Erythroblast (primary cell): ENCODE data around the gene PHF12.

Experiments used
- DNase-seq, 2 experiments: peaks; one replicate each; lab custom pipeline; 2025; lab: John Stamatoyannopoulos, UW
- GATA1 ChIP-seq: IDR thresholded peaks from 2 replicates; pipeline ENCODE4 v1.6.1; 2011; ENCODE audit warnings: low read depth, mild to moderate bottlenecking, control low read depth, low read length, moderate library complexity
- POLR2A ChIP-seq: IDR thresholded peaks from 2 replicates; pipeline ENCODE4 v1.6.1; 2011; ENCODE audit warnings: mild to moderate bottlenecking, low read length

Gene PHF12

DNA sequence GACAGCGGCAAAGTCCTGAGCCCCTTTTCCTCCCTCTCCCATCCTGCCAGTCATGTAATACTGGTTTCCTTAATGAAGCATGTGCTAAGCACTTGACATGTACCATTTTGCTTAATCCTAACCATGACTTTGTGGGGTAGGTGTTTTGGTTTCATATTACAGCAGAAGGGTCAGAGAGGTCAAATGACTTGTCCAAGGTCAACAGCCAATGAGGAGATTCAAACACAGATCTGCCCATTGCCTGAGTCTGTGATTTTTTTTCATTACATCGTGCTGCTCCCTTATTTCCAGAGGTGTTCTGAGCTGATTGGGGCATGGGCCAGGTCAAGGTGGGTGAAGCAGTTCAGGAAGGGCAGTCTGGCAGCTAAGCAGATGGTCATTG lies 17.6 kb upstream of the PHF12 start:
- no peak for DNase-seq
- TF ChIP-seq GATA1 (no peak), POLR2A (no peak)

DNA sequence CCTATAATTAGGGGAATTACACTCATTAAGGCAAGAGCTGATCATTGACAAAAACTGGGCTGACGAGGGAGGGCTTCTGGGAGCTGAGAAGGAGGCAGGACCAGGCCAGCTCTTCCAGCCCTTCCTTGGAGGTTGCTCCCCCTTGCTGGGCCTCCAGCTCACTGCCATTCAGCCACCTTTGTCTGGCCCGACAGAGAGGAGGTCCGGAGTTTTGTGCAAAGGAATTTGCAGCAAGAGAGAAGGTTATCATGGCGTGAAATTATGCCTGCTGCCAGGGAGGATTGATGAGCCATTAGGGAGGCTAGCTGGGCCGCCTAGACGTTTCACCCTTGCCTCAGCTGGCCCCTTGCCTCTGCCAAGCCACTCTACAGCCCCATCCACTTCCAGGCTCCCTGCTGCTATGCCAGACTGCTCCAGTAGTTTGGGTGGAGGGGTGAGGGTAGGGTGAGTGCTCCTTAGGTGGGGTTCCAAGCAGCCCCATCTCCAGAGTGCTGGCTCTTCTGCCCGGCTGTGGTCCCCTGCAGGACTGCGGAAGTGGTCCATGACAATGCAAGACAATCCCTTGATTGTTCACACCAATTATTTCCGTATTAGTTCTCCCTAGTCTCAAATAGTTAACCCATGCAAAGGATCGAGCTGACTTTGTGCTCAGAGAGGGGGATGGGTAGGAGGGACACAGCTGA lies 17.1 kb upstream of the PHF12 start:
- DNase-seq, result no peak
- no peak for TF ChIP-seq POLR2A

DNA sequence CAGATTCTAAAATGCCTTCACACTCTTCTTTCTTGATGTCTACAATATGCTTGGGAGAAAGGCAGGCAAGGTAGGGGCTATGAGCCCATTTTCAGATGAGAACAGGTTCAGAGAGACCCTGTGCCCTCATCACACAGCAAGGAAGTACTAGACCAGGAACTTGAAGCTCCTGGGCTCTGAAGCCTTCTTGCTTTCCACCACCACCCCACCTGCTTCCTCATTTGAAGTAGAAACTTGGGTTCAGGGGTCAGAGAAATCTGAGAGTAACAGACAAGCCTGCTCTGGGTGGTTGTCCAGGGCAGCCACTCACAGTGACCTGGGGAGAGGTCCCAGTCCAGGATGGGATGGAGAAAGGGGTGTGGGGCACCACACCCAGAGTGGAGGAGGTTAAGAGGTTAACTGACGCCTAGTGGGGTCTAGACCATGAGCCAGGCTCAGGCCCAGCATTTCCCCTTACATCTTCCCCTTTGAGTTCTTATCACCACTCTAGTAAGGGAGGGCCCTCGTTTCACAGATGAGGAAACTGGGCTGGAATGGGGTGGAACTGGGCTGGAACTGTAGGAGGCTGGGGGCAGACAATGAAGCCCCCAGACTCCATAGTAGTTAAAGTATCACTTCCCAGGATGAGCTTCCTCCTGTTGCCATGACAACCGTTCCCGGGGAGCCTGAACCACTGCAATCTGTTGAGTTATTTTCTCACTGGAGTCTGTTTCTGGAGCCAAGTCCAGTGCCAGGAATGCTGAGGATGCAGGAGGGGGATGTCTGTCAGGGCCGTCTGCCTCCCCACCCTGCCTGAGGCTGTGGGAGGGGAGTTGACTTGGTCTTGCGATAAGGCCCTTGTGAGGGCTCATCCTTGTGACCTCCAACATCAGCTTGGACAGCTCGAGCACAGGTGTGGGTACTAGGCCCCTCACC lies 16.2 kb upstream of the PHF12 start:
- TF ChIP-seq POLR2A (no peak), GATA1 (no peak)
- DNase-seq, result no peak

DNA sequence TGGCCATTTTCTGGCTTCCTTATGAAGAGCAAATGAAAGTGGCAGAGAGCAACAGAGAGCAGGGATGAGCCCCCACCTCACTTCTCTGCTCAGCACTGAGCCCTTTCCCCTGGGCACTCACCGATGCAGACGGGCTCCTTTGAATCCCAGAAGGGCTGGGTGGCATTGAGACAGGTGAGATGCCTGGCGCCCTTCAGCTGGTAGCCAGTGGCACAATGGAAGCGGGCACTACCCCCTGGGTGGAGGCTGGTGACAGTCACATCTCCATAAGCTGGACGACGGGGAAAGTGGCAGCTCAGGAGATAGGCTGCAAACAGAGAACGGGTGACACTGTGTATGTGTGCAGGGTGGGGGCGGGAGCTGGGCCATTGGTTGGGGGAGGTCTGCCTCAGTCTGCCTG lies 12.5 kb upstream of the PHF12 start:
- TF ChIP-seq POLR2A (no peak), GATA1 (no peak)
- no peak for DNase-seq

DNA sequence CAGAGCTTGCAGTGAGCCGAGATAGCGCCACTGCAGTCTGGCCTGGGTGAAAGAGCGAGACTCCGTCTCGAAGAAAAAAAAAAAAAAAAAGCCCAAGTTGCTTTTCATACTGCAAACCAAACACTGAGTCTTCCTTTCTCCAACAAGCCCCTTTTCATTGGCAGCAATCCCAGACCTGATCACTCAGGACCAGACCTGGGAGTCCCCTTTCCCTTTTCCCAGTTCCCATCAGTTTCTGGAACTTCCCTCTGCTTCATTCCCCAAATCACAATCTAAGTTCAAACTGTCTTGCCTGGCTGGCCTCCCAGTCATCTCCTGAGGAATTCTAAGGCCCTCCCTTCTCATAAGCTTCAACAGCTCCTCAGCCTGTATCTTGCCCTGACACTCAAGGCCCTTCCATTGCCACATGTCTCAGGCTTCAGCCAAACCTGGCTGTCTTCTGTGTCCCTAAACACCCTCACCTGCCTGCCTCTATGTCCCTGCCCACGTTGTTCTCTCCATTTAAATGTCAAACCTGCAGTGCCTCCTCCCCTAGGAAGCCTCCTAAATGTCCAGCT lies 11.8 kb upstream of the PHF12 start:
- DNase-seq, result no peak

DNA sequence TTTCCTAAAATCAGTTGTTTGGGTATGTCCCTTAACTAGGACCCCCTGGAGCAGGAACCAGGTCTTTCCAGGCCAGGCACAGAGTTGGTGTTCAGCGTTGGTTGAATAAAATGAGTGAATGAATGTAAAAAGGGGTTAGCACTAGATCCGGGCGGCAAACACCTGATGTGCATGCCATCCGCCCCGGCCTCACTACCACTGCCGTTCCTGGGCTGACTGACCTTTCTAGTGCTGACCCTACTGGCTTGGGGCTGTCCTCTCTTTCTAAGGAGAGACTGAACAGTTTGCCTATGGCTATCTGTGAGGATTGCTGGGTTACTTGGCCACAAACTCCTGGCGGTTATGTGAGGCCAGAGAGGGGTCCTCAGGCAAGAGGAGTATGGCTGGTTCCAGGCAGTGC lies 10.1 kb upstream of the PHF12 start:
- no peak for DNase-seq
- TF ChIP-seq GATA1 (no peak), POLR2A (no peak)

More for the DNA sequence above, 11.8 kb upstream of the PHF12 start:
- no peak for TF ChIP-seq POLR2A
- TF ChIP-seq GATA1, result no peak

DNA sequence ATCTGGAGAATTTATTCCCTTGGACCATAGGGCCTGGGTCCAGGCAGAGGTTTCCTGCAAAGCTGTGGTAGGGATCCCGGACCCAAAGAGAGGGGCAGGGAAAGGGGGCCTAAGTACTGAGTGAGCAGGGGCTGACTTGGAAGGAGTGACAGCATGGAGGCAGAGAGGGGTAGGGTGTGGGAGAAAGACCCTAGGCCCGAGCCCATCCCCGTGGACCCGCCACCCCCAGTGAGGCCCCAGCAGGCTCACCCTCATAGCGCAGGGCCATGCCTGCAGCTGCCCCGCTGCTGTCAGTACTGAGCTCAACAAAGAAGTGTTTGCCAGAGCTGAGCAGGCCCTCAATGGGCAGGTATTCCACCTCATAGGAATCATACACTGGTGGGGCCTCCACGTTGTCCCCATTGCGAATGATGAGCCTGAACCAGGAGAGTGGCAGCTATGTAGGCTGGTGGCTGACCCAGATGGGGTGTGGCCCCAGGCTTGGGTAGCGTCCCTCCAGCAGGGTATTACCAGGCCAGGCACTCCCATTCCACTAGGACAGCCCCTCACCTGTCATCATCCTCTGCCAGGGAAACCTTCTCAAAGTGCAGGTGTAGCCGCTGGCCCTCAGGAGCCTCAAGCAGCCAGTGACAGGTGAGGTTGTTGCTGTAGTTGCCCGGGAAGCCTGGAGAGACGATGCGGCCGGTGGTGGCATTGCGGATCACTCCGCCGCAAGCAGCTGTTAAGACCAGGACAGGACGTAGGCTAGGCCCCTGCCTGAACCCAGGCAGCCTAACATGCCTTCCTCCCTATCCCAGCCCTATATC lies 9.1 kb upstream of the PHF12 start:
- no peak for TF ChIP-seq GATA1
- no peak for TF ChIP-seq POLR2A
- no peak for DNase-seq

DNA sequence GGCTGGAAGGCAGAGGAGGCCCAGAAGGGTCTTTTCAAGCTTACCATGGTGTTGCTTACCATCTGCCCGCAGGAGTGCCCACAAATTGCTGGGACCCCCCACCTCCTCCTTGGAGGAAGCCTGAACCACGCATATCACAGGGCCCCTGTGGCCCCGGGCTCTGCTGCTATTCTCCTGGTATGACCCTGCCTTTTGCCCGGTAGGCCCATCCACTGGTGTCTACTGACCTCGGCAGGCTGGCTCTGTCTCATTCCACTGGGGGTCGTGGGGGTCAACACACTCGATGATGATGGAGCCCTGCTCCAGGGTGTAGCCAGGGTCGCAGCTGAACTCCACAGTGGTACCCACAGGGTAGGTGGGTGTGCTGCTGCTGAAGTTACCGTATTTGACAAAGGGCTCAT lies 8.2 kb upstream of the PHF12 start:
- TF ChIP-seq GATA1 (no peak), POLR2A (no peak)
- DNase-seq, result no peak

DNA sequence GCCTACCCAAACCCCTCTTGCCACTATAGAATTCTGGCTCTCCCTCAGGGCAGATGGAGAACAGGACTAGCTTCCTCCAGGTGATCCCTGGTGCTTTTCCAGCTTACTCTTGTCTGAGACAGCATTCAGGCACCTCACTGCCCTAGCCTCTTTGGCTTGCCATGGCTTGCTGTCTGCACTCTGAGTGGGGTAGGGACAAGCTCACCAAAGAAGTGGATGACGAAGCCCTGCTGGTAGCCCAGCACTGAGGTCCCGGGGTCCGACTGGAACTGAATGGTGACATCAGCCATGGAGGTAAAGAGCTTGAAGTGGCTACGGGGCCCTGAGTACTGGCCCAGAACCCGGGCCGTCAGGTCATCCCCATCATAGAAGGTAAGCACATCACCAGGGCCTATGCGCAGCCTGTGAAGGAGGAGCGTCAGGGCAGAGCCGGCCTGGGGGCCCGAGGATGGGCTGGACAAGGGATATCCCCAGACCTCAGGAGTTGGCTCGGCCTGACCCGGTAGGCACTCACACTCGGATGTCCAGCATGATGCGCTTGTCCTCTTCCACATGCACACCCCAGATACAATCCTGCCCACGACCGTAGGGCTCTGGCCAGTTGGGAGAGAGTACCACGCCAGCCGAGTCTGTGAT lies 7.6 kb upstream of the PHF12 start:
- TF ChIP-seq POLR2A (no peak), GATA1 (no peak)
- no peak for DNase-seq

DNA sequence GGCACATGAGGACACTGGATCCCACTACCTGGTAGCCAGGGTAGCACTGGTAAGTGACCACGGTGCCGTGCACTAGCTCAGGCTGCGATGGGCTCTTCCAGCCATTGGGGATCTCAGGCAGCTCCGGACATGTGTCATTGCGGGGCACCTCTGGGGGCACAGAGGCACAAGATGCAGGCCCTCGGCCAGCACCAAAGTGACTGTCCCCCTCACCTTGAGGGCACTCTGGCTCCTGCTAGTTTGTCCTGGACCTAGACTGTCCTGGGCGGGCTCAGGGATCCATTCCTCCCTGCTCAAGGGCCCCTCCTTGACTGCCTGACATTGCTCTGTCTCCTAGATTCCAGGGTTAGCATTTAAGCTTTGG lies 6.7 kb upstream of the PHF12 start:
- DNase-seq, result no peak
- no peak for TF ChIP-seq GATA1
- no peak for TF ChIP-seq POLR2A

DNA sequence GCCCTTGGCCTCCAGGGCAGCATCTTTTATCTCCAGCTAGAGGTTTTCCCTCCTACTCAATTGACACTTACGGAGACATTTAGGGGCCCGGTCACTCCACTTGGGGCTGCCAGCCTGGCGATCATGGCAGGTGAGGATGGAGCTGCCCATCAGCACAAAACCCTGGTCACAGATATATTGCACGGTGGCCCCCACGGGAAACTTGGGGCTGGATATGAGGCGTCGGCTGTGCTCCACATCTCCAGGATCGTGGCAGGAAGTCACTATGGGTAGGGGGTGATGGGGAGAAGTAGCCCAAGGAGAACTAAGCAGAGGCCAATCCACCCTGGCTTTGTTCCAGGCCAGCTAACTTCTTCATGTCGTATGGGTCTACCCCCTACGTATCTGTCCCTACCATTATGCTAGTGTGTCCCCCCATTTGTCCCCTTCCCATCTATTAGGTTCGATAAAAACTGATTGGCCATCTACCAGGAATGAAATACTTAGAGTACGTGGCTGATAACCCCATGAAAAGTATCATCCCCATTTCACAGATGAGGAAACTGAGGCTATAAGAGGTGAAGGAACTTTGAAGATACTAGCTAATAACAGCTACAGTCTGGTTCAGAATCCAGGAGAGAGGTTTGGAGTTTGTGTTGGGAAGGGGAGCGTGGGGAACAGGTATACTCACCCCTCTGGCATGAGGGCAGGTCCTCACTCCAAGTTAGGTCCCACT lies 6.1 kb upstream of the PHF12 start:
- DNase-seq, result no peak
- TF ChIP-seq GATA1, result no peak
- no peak for TF ChIP-seq POLR2A

DNA sequence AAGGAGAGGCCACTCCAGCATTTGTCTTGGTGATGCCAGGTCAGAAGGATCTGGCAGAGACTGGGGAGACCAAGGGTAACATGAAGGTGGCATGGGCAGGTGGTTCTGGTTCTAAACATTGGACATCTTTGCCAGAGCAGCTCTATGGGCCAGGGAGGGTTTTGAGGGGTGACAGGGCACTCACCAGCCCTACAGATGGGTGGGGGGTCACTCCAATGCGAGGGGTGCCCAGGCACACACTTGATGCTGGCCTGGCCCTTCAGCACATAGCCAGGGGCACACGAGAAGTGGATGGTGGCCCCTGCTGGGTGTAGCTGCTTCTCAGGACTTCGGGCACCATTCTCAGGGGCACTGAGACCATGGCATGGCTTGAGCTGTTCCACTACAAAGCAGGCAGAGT lies 5.5 kb upstream of the PHF12 start:
- TF ChIP-seq POLR2A (no peak), GATA1 (no peak)
- no peak for DNase-seq
